ENCODE data around the gene RNF150. TPM values are rescaled to one million over a fixed set of nuclear protein-coding genes. Genes with fewer than 3 reads are reported as not detected.

The RNF150 gene
- total and polyA plus RNA-seq, 2 of the 8 experiments (the other 6 are each of a cell fraction or from before 2014, with no cell fraction given), result 3.4 to 4.8 TPM

DNA sequence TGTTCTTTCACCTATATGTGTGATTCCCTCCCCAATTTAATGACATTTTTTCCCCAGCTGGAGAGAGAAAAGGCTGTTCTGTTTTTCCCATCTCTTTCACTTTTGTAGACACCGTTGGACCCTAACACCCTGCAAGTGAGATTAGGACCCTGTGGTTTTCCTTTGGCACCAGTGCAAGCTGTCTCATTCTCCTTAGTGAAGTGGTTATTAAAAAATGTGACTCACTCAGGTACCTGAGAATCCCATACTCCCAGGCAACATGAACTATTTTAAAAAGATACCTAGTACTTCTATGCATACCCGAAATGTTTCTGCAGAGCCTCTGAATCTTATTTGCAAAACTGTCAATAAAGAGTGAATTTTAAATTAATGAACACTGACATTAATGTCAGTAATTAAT lies 201.4 kb downstream of the RNF150 start (continued):
- TF ChIP-seq ZNF274 (IDR thresholded peaks at IDR 0.05; ENCODE audit: borderline replicate concordance, extremely low read depth, low read length), result no peak

All from H1 (cell line).